Choroid plexus epithelial cell (primary cell): ENCODE results near the gene FOCAD.
"Not testable (repeated sequence)": the region's sequence is repeated elsewhere in the genome, so short reads cannot be mapped to it uniquely, and the experiment has no call there.

Experiments
- DNase-seq: peaks from one replicate; pipeline ENCODE4 v3.0.0-alpha.2; 2010; ENCODE audit warnings: low read depth
- H3K4me3 ChIP-seq: 2 replicates; pipeline ENCODE4 v1.5.1; 2011; ENCODE audit warnings: low read depth, mild to moderate bottlenecking, control low read depth, low read length, moderate library complexity
- TF ChIP-seq, protein P1 (sequence below): conservative IDR thresholded peaks from 2 replicates; pipeline ENCODE4 v1.5.1; 2011; ENCODE audit warnings: low read depth, mild to moderate bottlenecking, control low read depth, inconsistent platforms, low read length, moderate library complexity

The FOCAD gene

DNA sequence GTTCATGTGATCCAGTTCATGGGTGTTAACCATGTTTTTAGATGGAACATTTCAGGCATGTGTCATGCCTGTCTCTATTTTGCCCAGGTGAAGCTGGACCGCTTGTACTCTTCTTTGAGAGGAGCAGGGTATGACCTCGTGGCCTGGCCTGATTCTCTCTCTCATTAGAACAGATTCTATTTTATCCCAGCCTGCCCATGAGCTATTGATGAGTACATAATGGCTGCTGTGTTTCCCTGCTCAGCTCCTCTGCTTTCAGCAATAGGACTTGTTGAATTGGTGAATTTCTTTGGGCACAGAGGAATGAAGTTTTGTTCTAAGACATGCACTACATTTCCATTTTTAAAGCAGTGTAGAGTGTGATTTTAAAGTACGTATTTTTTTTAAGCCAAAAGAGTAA, 261.2 kb downstream of the FOCAD start:
- H3K4me3 ChIP-seq: no peak overlapping the region
- TF ChIP-seq, protein P1, sequence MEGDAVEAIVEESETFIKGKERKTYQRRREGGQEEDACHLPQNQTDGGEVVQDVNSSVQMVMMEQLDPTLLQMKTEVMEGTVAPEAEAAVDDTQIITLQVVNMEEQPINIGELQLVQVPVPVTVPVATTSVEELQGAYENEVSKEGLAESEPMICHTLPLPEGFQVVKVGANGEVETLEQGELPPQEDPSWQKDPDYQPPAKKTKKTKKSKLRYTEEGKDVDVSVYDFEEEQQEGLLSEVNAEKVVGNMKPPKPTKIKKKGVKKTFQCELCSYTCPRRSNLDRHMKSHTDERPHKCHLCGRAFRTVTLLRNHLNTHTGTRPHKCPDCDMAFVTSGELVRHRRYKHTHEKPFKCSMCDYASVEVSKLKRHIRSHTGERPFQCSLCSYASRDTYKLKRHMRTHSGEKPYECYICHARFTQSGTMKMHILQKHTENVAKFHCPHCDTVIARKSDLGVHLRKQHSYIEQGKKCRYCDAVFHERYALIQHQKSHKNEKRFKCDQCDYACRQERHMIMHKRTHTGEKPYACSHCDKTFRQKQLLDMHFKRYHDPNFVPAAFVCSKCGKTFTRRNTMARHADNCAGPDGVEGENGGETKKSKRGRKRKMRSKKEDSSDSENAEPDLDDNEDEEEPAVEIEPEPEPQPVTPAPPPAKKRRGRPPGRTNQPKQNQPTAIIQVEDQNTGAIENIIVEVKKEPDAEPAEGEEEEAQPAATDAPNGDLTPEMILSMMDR: no peak
- DNase-seq: no peak

DNA sequence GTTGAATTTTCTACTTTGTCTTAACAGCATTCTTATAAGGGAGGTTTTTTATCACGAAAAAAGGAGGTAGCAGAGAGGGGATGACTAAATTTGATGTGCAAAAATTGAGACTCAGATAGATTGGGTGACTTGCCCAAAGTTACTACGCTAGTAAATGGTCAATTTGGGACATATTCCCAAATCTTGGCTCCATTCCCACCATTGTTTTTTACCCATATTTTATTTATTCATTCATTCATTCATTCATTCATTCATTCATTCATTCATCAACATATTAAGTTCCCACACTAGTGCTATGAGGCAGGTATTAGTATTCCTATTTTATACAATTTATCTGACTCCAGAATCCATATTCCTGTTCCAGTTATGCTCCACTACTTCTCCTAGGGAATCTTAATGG, 261.8 kb downstream of the FOCAD start:
- no peak for DNase-seq
- TF ChIP-seq, protein P1: no peak
- no peak overlapping the region for H3K4me3 ChIP-seq

DNA sequence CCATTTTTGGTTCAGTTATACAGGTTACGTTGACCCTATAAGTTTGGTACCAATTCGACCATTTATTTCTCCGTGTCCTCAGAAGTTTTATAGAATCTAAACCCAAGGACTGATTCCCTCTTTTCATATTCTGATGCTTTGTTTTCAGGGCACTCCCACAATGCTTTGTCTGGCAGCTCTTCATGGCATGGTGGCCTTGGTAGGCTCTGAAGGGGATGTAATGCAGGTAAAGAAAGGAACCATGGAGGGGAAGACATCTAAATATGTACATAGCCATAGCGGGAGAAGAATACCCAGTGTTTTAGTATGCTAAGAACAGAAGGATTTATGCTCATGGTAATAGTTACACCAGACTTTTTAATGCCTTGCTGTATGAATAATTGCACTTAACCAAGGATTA, 264.6 kb downstream of the FOCAD start:
- TF ChIP-seq, protein P1: no peak
- no peak for DNase-seq
- no peak overlapping the region for H3K4me3 ChIP-seq

DNA sequence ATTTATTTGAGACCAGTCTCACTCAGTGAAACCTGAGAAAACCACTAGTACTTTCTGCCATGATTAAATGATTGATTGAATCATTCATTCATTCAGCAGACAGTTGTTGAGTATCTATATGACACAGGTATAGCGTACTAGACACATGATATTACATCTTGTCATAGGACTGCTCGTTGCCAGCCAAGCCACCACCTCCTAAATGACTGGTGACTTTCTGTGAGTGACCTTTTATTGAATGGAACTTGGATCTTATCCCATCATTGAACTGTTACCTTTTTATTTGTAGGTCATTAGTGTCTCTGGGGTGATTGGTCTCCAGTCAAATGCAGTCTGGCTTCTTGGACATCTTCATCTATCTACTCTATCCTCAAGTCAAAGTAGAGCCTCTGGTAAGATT, 266.6 kb downstream of the FOCAD start:
- no peak for DNase-seq
- TF ChIP-seq, protein P1: no peak
- H3K4me3 ChIP-seq: no peak overlapping the region

DNA sequence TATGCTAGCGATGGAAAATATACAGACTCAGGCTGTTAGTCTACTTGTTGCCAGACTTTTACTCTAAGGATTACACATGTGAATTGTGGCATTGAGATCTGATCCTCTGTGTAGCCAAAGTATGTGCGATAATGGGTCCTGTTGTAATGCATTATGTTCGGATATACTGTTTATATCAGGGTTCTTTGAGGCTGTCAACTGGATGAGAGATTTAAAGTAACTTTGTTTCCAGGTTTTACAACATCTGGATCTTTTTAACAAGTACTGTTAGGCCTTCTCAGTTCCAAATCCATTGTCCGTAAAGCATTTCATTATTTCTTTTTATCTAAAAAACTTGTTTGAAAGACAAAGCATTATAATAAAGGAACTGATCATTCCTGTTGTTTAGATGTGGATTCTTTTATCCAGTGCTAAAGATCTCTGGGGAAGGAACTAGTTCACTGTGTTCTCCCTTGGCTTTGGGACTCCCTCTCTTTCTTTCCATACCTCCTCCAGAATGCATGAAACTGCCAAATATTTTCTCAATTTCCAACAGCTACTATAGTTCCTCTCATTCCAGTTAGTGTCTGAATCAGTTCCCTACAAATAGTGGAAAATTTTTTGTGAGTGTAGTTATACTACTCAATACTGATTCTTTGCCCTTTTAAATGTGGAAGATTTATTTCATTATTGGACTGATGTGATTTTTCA, 278.6 kb downstream of the FOCAD start:
- TF ChIP-seq, protein P1: no peak
- H3K4me3 ChIP-seq: no peak overlapping the region
- no peak for DNase-seq

DNA sequence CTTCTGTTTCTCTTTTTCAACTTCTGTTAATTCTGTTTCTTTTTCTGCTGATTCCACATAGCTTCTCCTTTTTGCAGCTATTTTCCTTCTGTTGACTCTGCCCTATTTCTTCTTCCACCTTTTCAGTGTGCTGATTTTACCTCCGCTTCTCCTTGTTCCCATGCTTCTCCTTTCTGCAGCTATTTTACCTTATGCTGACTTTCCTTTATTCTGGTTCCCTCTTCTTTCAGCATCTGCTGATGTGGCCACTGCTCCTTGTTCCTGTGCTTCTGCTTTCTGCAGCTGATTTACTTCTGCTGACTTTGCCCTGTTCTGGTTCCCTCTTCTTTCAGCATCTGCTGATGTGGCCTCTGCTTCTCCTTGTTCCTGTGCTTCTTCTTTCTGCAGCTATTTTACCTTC, 288.6 kb downstream of the FOCAD start:
- no peak for DNase-seq
- H3K4me3 ChIP-seq: no peak overlapping the region
- TF ChIP-seq, protein P1: no peak

DNA sequence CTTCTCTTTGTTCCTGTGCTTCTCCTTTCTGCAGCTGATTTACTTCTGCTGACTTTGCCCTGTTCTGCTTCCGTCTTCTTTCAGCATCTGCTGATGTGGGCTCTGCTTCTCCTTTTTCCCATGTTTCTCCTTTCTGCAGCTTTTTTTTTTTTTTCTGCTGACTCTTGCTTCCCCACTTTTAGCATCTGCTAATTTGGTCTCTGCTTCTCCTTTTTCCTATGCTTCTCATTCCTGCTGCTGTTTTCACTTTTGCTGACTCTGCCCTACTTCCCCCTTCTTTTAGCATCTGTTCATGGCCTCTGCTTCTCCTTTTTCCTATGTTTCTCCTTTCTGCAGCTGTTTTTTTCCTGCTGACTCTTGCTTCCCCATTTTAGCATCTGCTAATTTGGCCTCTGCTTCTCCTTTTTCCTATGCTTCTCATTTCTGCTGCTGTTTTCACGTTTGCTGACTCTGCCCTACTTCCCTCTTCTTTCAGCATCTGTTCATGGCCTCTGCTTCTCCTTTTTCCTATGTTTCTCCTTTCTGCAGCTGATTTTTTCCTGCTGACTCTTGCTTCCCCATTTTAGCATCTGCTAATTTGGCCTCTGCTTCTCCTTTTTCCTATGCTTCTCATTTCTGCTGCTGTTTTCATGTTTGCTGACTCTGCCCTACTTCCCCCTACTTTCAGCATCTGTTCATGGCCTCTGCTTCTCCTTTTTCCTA, 289.3 kb downstream of the FOCAD start:
- not testable (repeated sequence) for DNase-seq, H3K4me3 ChIP-seq

DNA sequence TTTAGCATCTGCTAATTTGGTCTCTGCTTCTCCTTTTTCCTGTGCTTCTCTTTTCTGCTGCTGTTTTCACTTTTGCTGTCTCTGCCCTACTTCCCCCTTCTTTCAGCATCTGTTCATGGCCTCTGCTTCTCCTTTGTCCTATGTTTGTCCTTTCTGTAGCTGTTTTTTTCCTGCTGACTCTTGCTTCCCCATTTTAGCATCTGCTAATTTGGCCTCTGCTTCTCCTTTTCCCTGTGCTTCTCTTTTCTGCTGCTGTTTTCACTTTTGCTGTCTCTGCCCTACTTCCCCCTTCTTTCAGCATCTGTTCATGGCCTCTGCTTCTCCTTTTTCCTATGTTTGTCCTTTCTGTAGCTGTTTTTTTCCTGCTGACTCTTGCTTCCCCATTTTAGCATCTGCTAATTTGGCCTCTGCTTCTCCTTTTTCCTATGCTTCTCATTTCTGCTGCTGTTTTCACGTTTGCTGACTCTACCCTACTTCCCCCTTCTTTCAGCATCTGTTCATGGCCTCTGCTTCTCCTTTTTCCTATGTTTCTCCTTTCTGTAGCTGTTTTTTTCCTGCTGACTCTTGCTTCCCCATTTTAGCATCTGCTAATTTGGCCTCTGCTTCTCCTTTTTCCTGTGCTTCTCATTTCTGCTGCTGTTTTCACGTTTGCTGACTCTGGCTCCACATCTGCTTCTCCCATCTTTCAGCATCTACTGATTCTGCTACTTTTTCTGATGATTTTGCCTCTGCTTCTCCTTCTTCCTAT, 290.3 kb downstream of the FOCAD start:
- DNase-seq, H3K4me3 ChIP-seq: not testable (repeated sequence)
